NCI-H2227 (cell line): Measurements from ENCODE around the gene SHISAL1.
A peak's percentile ranks its signal among the peaks of the same experiment; 100 is the strongest.

Experiments
- DNase-seq: peaks from one replicate; lab custom pipeline; 2025; ENCODE audit not compliant: unreplicated experiment; lab: John Stamatoyannopoulos, UW

SHISAL1 gene

DNA sequence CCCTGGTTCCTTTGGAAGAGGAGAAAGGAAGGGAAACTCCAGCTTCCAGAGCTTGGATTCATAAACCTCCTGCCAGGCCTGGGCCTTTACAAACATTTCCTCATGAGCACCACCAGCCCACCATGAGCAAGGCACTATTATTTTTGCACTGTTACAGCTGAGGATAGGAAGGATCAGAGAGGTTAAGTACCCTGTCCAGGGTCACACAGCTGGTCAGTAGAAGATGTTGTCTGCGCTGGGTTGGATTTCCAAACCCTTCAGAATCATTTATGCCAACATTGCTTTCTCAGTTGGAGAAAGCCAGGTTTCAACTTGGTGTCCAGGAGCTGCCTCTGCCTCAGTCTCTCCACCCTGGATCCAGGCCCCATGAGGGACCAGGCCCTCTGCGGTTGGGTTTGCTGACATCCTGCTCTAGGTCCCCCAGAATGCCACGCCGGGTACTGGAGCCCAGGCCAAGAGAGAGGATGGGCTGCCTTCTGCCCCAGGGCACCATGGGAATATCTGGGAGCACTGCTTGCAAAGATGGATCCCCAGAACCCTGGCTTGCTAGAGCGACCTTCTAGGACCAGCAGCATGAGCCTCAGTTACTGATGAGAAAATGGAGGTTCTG lies 29.7 kb upstream of the SHISAL1 start:
- DNase-seq = no peak

GRCh38 chr22:44341431-44342346 lies 28.9 kb upstream of the SHISAL1 start:
- no peak for DNase-seq

GRCh38 chr22:44340271-44341239 lies 27.8 kb upstream of the SHISAL1 start:
- no peak for DNase-seq

DNA sequence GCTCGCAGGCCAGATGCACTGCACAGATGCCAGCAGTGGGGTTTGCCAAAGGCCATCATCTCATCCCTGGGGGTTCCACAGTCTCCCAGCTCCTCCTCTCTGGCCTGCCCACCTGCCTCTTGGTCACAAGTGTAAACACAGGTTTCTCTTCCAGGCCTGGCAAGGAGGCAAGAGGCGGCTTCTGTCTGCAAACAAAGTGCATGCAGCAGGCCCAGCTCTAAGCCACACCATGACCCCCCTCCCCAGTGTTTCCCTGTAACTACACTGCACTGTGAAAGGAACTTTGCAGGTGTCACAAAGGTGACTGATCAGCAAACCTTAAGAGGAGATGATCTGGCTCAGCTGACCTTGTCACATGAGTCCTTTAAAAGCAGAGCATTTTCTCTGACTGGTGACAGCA lies 26.2 kb upstream of the SHISAL1 start:
- DNase-seq = no peak

DNA sequence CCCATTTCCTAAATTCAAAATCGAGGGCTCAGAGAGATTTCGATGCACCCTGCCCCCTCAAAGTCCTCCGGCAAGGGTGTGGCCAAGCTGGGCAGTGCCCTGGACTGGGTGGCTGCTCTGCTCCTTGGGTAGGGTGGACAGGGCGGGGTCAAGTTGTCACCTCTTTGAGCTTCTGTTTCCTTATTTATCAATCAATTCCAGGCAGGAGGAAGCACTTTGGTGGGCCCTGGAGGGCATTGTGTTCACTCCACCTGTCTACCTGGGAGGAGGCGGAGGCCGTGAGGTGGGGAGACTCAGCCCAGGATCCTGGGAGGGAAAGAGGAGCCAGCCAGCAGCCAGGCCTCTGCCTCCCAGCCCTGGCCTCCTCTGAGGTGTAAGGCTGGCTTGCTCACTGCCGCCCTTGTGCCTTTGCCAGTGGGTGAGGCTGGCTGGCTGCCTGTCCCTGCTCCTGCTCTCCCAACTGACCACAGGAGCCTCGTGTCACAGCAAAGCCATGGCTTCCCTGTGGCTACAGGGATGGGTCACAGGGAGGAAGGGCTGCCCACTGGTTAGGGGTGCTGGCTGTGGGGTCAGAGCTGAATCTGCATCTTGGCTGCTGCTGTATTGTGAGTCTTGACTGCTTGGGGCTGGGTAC lies 25.5 kb upstream of the SHISAL1 start:
- DNase-seq = no peak

DNA sequence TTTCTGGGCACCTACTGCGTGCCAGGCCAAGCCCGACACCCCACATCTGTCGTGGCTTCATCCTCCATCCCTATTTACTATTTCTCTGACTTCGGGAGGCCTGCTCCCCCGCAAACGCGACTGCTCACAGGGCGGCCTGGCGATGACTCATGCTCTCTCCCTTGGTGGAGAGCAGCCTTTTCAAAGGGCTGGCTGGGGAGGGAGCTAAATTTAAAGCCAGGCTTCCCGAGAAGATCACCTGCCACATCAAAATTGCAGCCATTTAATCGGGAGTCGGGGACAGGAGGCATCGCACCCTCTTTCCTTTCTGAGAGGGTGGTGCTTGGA lies 24.9 kb upstream of the SHISAL1 start:
- DNase-seq = peak; percentile 23

GRCh38 chr22:44336962-44337677 lies 24.4 kb upstream of the SHISAL1 start:
- no peak for DNase-seq

DNA sequence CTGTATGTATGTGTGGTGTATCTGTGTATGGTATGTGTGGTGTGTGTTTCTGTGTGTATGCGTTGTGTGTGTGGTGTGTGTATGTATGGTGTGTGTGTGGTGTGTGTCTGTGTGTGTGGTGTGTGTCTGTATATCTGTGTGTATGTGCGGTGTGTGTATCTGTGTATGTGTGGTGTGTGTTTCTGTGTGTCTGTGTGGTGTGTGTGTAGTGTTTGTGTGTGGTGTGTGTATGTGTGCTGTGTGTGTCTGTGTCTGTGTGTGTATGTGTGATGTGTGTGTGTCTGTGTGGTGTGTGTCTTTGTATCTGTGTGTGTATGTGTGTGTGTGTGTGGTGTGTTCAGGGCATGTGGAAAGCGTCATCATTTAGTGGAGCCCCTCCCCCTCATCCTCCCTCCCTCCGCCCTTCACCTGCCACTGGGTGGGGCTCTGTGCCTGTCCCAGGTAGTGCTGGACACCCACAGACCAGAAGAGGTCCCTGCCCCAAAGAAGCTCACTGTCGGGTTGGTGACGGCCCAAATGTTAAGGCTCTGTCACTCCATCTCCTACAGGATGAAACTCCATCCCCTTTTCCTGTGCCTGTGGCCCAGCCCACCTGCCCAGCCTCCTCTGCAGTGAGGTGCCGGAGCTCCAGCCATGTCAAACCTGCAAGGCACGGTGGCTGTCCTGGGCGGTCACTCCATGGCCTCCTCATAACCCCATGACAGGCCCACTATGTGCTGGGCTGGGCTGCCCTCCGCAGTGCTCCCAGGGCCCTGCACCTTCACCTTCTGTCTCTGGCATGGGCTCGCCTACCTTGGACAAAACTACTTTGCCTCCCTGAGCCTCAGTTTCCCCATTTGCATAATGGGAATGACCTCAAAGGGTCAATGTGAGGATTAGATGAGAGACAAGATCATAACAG lies 23.4 kb upstream of the SHISAL1 start:
- no peak for DNase-seq

- no peak for DNase-seq
Observed at GRCh38 chr22:44335066-44335839, 22.5 kb upstream of the SHISAL1 start.

DNA sequence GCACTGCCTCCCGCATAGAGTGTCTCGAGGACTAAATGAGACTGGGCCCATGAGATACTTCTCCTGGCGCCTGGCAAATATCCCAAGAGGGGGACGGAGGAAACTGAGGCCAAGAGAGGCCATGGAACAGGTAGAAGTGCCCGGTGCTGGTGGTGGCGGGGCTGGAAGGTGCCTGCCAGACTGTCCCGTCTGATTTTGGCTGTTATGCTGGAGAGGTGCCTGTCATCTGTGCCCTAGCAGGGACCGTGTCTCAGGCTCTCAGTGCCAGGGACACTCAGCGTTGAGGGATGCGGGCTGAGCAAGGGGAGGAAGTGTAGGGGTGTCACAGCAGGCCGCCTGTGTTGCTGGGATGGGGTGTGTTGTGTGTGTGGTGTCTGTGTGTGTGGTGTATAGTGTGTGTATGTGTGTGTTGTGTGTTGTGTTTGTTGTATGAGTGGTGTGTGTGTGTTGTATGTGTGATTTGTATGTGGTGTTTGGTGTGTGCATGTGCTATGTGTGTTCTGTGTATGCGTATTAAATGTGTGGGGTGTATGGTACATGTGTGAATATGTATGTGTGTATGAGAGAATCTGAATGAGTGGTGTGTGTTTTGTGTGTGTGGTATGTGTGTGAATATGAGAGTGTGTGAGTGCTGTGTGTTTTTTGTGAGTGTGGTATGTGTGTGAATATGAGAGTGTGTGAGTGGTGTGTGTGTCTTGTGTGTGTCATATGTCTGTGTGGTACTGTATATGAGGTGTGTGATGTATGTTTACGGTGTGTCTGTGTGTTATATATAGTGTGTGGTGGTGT lies 21.3 kb upstream of the SHISAL1 start:
- DNase-seq = no peak

DNA sequence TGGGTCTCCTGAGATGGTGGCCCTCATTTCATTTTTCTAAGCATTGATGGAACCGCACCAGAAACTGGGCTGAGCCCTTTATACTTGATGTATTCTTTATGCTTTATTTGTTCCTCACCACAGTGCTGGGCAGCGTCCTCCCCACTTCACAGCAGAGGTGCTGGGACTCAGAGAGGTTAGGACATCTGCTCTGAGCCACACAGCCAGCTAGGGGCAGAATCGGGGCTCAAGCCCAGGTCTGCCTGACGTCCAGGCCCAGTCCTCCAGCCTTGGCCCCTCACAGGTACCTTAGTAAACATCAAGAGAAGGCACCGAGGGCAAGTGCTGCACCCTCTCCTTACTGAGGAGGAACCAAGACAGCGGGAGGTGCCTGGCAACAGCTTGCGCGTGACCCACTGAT lies 20.2 kb upstream of the SHISAL1 start:
- DNase-seq = no peak

DNA sequence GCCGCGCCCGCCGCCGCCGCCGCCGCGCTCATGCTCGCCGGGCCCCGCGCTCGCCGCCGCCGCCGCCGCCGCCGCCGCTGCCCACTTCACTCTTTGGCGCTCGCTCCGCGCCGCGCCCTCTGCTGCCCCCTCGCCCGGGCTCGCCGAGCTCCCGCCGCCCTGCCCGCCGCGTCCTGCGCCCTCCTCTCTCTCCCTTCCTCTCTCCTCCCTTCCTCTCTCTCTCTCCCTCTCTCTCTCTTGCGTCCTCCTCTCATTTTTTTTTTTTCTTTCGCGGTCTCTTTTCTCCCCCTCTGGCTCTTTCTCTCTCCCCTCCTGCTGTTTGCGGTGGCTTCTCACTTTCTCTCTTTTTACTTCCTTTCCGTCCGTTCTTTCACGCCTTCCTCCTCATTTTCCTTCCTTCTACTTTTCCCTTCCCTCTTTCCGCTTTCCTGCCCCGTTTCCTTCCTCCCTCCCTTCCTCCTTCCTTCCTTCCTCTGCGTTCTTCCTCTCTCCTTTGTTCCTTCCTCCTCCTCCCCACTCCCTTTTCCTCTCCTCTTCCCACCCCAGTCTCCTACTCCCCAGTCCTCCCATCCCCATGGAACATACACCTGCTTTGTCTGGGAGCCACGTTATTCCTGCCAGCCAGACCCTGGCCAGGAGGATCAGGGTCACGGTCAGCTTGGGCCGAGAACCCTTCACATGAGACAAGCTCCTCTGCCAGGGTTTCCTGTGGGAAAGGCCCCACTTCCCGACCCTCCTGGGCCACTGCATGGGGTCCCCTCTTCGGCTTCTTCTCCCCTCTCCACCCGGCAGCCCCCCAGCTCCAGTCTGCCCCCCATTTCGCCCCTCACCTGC lies 19.3 kb upstream of the SHISAL1 start:
- peak; percentile 36 for DNase-seq

- no peak for DNase-seq
Observed at GRCh38 chr22:44330744-44331660, 18.3 kb upstream of the SHISAL1 start.

- no peak for DNase-seq
Observed at GRCh38 chr22:44330188-44330743, 17.5 kb upstream of the SHISAL1 start.

- DNase-seq = no peak
Observed at GRCh38 chr22:44329179-44329796, 16.5 kb upstream of the SHISAL1 start.
